GM12891 (cell line): ENCODE data around the gene AHI1.

Experiments used
- DNase-seq: peaks from one replicate; pipeline ENCODE4 v3.0.0; 2011; ENCODE audit warnings: low spot score; ENCODE audit not compliant: insufficient read length
- FAIRE-seq: peaks from 2 replicates; lab custom pipeline; 2011; peaks lifted over from hg19 to GRCh38; lab: Jason Lieb, UNC
- PAX5 ChIP-seq: IDR thresholded peaks from 2 replicates; pipeline ENCODE4 v1.6.1; 2011; ENCODE audit warnings: low read length, moderate library complexity, mild to moderate bottlenecking; ENCODE audit not compliant: insufficient read depth, severe bottlenecking
- POLR2A ChIP-seq: IDR thresholded peaks from 2 replicates; pipeline ENCODE4 v1.6.1; 2011; ENCODE audit warnings: low read depth, low read length, control low read depth
- POLR2AphosphoS5 ChIP-seq: IDR thresholded peaks from 2 replicates; pipeline ENCODE4 v1.6.1; 2011; ENCODE audit warnings: low read depth, low read length, control low read depth
- POU2F2 ChIP-seq: IDR thresholded peaks from 2 replicates; pipeline ENCODE4 v1.6.1; 2011; ENCODE audit warnings: low read depth, mild to moderate bottlenecking, control low read depth, low read length, moderate library complexity
- SPI1 ChIP-seq: IDR thresholded peaks from 2 replicates; pipeline ENCODE4 v1.6.1; 2011; ENCODE audit warnings: low read depth, low read length, control low read depth
- TAF1 ChIP-seq: IDR thresholded peaks from 2 replicates; pipeline ENCODE4 v1.6.1; 2011; ENCODE audit warnings: low read depth, low read length, control low read depth

AHI1 gene

DNA sequence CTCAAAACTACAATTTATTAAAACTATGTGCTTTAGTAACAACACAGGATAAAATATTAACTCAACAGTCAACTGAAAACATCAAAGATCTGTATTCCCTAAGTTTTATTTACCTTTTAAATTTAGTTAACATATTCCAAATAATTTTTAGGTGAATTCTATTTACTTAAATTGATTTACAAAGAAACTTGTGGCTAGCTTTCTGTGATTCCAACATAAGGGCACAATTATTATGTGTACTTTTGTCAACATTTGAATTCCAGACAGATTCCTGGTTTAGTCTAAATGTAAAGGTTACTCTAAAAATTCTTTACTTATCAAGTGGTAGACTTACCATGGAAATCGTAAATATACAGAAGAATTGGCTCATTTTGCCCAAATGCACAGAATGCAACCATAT is 70.7 kb downstream of the AHI1 start:
- no peak for FAIRE-seq
- TF ChIP-seq PAX5, result no peak
- TF ChIP-seq POU2F2, result no peak
- no peak for TF ChIP-seq TAF1
- no peak for TF ChIP-seq POLR2AphosphoS5
- no peak for TF ChIP-seq POLR2A
- no peak for TF ChIP-seq SPI1
- no peak for DNase-seq

DNA sequence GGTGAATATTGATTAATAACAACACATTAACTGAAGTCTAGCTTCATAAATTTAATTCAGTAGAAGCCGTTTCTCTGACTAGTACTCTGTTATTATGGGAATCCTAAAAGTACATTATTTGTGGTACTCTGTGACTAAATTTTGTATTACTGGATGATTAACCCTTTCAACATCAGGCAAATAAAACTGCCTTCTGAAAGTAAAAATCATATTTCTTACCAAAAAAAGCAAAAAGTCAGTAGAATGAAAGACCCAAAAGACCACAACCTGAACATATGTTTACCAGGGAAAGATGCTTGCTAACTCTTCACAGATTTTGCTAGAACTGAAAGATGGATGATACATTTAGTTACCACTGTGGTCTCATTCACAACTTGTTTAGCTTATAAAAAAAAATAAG is 73.2 kb downstream of the AHI1 start:
- peak; percentile 5 for FAIRE-seq
- TF ChIP-seq SPI1 (no peak), POU2F2 (no peak), POLR2A (no peak), POLR2AphosphoS5 (no peak)
- DNase-seq, result no peak

DNA sequence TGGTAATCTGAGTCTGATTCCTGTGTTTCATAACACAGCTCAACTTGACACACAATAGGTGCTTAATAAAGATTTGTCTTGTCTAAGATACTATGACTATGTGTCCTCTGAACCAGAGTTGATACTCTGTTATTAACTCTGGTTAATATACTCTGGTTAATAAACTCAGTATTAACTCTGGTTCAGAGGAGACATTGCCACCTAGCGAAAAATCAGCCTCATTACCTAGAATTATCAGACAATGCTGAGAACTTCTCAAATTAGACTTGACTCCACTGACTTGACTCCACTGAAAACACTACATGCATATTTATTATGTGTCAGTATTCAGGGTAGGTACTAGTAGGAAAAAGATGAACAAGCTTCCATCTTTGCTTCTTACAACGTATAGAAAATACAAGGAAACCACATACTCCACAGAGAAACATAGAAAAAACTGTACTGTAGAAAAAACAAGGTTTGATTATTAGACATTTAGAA is 73.9 kb downstream of the AHI1 start:
- peak; percentile 89 for FAIRE-seq
- no peak for TF ChIP-seq PAX5
- TF ChIP-seq POLR2AphosphoS5, result no peak
- TF ChIP-seq POU2F2, result no peak
- TF ChIP-seq POLR2A, result no peak
- DNase-seq, result no peak

DNA sequence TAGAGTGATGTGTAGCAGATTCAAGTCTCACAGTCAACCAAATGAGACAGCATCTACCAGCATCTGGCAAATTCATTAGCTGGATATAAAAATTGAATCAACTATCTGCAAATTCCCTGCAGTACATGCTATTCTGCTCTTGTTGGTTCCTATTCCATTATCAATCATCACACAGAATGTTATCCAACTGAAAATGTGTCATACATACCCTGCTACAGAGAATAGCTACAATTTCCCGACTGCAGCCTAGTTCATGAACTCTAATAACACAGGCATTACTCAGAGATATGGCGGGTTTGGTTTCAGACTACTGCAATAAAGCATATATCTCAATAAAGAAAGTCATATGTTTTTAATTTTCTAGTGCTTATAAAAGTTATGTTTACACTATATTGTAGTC is 78.4 kb downstream of the AHI1 start:
- no peak for DNase-seq
- TF ChIP-seq PAX5, result no peak
- no peak for TF ChIP-seq TAF1
- TF ChIP-seq POLR2AphosphoS5, result no peak
- TF ChIP-seq POU2F2, result no peak
- no peak for TF ChIP-seq SPI1
- TF ChIP-seq POLR2A, result no peak
- no peak for FAIRE-seq

DNA sequence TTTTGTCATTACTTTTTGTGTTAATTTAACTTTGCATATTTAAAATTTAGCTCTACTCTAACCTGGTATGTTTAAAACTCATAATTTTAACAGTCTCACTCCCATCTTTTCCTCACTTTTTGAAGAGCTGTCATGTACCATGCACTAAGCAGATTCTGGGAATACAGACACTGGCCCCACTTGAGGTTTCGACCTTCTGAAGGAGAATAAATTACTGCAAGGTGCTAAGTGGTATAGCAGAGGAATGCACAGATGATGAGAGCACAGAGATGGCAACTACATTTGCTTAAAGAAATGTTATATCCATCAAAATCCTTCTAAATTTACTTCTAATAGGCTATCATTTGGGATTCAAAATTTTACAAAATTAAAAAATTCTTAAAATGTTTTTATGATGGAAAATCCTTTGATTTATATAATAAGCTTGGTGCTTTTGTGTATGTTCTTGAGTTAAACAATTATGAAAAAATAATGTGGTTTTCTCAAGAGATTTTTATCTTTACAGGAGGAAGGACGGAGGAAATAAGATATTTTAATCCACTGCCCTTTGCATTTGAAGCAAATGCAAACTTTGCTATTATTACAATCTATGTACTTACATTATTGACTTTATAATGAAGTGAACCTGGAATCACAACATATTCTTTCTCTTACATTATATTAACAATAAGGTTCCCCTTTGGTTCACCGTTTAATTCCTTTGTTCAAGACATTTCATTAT is 79.3 kb downstream of the AHI1 start:
- DNase-seq, result no peak
- no peak for FAIRE-seq
- TF ChIP-seq PAX5 (no peak), POLR2A (no peak), TAF1 (no peak), SPI1 (no peak), POLR2AphosphoS5 (no peak), POU2F2 (no peak)

DNA sequence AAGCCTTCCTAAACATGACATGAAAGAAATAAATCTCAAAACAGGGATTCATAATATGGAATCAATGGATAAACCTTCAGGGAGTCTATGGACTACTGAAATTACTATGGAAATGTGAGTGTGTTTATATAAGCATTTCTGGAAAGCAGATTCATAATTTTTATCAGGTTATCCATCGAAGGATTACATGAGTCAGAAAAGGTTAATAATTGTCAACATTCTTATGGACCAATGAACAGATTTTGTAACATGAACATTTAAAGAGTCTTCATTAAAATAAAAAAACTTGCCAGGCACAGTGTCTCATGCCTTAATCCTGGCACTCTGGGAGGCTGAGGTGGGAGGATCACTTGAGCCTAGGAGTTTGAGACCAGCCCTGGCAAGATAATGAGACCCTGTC is 84.8 kb downstream of the AHI1 start:
- no peak for TF ChIP-seq PAX5
- TF ChIP-seq POU2F2, result no peak
- no peak for TF ChIP-seq POLR2A
- no peak for TF ChIP-seq TAF1
- TF ChIP-seq SPI1, result no peak
- TF ChIP-seq POLR2AphosphoS5, result no peak
- FAIRE-seq, result no peak
- DNase-seq, result no peak

DNA sequence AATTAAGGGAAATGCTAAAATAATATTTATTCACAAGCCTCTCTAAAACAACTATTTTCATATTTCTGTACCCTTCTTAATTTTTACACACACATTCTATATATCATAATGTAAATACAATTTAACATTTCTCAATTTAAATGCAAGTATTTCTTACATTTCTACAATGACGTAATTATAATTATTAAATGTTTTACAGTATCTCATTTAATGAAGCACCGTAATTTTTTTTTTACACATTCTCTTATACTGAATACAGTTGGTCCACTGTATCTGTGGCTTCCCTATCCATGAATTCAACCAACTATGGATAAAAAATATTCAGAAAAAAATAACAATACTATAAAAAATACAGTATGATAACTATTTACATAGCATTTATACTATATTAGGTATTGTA is 85.7 kb downstream of the AHI1 start:
- DNase-seq (no peak), FAIRE-seq (no peak)
- TF ChIP-seq TAF1 (no peak), POLR2AphosphoS5 (no peak), POLR2A (no peak), PAX5 (no peak), SPI1 (no peak), POU2F2 (no peak)

DNA sequence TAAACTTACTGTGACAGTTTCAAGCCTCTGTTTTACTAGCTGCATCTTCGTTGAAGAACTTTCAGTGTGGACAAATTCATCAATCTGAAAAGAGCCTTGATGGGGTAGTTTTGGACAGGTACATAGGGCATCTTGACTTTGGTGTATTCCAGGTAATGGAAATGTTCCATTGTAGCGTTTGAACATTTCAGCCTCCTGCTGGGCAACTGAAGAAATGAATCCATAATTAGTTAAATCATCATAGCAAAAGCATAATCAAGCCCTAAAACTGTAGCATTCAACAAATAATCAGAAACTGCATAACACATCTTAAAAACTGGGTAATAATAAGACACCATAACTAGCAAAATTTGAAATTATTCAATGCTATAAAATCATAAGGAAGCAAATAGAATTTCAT is 86.2 kb downstream of the AHI1 start:
- FAIRE-seq (peak; percentile 61), DNase-seq (no peak)

DNA sequence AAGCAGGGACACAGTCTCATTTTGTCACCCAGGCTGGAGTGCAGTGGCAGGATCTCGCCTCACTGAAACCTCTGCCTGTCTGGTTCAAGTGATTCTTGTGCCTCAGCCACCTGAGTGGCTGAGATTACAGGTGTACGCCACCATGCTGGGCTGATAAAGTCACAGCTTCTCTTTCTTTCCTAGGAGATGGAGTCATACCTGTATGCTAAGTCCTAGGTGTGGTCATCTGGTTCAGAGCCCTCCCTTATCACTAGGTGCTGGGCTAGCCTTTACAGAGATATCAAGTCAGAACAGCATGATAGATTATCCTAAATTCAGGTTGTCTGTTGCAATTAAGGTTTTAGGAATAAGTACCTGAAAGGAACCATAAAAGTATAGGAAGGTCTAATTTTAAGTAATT is 86.7 kb downstream of the AHI1 start:
- DNase-seq (no peak), FAIRE-seq (no peak)
- TF ChIP-seq TAF1, result no peak
- no peak for TF ChIP-seq POLR2A
- TF ChIP-seq POLR2AphosphoS5, result no peak
- TF ChIP-seq PAX5, result no peak
- TF ChIP-seq SPI1, result no peak
- TF ChIP-seq POU2F2, result no peak

More for the DNA sequence above, 86.2 kb downstream of the AHI1 start:
- TF ChIP-seq TAF1, result no peak
- TF ChIP-seq POU2F2, result no peak
- TF ChIP-seq SPI1, result no peak
- no peak for TF ChIP-seq PAX5
- no peak for TF ChIP-seq POLR2A
- TF ChIP-seq POLR2AphosphoS5, result no peak

DNA sequence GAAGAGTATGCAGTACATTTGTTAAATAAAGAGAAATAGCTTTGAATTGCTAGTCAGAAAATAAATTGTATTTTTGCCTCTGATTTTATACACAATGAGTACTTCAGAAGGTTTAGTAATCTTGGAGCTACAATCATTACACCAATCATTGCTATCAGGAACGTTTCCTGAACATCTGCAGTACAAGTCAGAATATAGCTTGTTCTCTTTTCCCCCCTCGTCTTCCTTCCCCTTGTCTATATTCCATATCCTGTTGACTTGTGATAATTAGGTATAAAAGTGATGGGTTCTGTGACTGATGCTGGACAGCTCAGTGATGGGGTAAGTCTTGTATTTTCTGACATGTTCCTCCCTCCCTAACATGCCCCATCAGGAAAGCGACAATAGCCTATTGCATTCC is 94.0 kb downstream of the AHI1 start:
- TF ChIP-seq TAF1 (no peak), SPI1 (no peak), POU2F2 (no peak), PAX5 (no peak), POLR2A (no peak), POLR2AphosphoS5 (no peak)
- DNase-seq (no peak), FAIRE-seq (no peak)
